Hepatocyte (in vitro differentiated cells): Measurements from ENCODE around the gene PRKG1. TPM values are rescaled to one million over a fixed set of nuclear protein-coding genes. Genes with fewer than 3 reads are reported as not detected.

Experiments used
- DNase-seq: peaks from one replicate; pipeline ENCODE4 v3.0.0-alpha.2; 2016; ENCODE audit warnings: low spot score
- H2AFZ ChIP-seq: fragments of 200-600 bp; sonication (generic); 2 replicates; pipeline ENCODE4 v1.6.0; 2016; ENCODE audit warnings: antibody characterized with exemption, mild to moderate bottlenecking
- H3K27ac ChIP-seq: fragments of 200-600 bp; sonication (generic); 2 replicates; pipeline ENCODE4 v1.5.1; 2016; ENCODE audit warnings: mild to moderate bottlenecking
- H3K27me3 ChIP-seq: fragments of 200-600 bp; sonication (generic); 2 replicates; pipeline ENCODE4 v1.6.1; 2016
- H3K36me3 ChIP-seq: fragments of 200-600 bp; sonication (generic); replicated peaks from 2 replicates; pipeline ENCODE4 v1.5.1; 2016; ENCODE audit warnings: low read depth; ENCODE audit not compliant: insufficient read depth
- H3K4me1 ChIP-seq: fragments of 200-600 bp; sonication (generic); 2 replicates; pipeline ENCODE4 v1.5.1; 2016; ENCODE audit warnings: mild to moderate bottlenecking, moderate library complexity; ENCODE audit not compliant: insufficient read depth
- H3K4me2 ChIP-seq: fragments of 200-600 bp; sonication (generic); 2 replicates; pipeline ENCODE4 v1.6.0; 2016
- H3K4me3 ChIP-seq: fragments of 200-600 bp; sonication (generic); 2 replicates; pipeline ENCODE4 v1.5.1; 2016; ENCODE audit warnings: mild to moderate bottlenecking
- H3K79me2 ChIP-seq: fragments of 200-600 bp; sonication (generic); 2 replicates; pipeline ENCODE4 v1.6.0; 2017; ENCODE audit warnings: mild to moderate bottlenecking
- H3K9me2 ChIP-seq: fragments of 200-600 bp; sonication (generic); replicated peaks from 2 replicates; pipeline ENCODE4 v1.6.0; 2017; ENCODE audit warnings: mild to moderate bottlenecking; ENCODE audit not compliant: insufficient read depth
- H3K9me3 ChIP-seq: fragments of 200-600 bp; sonication (generic); 2 replicates; pipeline ENCODE4 v1.5.1; 2016; ENCODE audit warnings: low read depth, mild to moderate bottlenecking
- H4K20me1 ChIP-seq: fragments of 200-600 bp; sonication (generic); 2 replicates; pipeline ENCODE4 v1.6.0; 2016; ENCODE audit warnings: mild to moderate bottlenecking; ENCODE audit not compliant: insufficient read depth, poor library complexity, severe bottlenecking
- EZH2 ChIP-seq: fragments of 200-600 bp; sonication (generic); IDR thresholded peaks from 2 replicates; pipeline ENCODE4 v1.6.1; 2016; ENCODE audit warnings: antibody characterized with exemption, mild to moderate bottlenecking, borderline replicate concordance
- EZH2phosphoT487 ChIP-seq: fragments of 200-600 bp; sonication (generic); IDR thresholded peaks from one replicate; pipeline ENCODE4 v1.6.1; 2018; ENCODE audit warnings: antibody characterized with exemption, mild to moderate bottlenecking, low read depth, moderate library complexity; ENCODE audit not compliant: unreplicated experiment, severe bottlenecking
- WGBS: methylation state at CpG from one replicate; pipeline ENCODE4 v1.1.6; 2016; ENCODE audit warnings: low lambda C conversion rate; ENCODE audit errors: missing lambda C conversion rate; 5-methylcytosine and 5-hydroxymethylcytosine counted together
- polyA plus RNA-seq: library from polyadenylated mRNA; unstranded; fragments of >200 nt; fragmentation: Nextera tagmentation; extraction: Ambion mirVana; gene quantifications from 2 replicates; pipeline ENCODE4 v1.2.1, GENCODE V29; 2016
- total RNA-seq: library from RNA; depleted of rRNA; stranded (reverse); fragments of >200 nt; gene quantifications from 2 replicates; pipeline ENCODE4 v1.2.3, GENCODE V29; 2014
- TF ChIP-seq, protein P1 (sequence below): fragments of 200-600 bp; sonication (generic); IDR thresholded peaks from 2 replicates; pipeline ENCODE4 v1.5.1; 2016; ENCODE audit warnings: antibody characterized with exemption, mild to moderate bottlenecking; ENCODE audit not compliant: poor library complexity

PRKG1 gene
- total and polyA plus RNA-seq, 2 experiments from 2014 or later: 4.0 to 8.1 TPM

DNA sequence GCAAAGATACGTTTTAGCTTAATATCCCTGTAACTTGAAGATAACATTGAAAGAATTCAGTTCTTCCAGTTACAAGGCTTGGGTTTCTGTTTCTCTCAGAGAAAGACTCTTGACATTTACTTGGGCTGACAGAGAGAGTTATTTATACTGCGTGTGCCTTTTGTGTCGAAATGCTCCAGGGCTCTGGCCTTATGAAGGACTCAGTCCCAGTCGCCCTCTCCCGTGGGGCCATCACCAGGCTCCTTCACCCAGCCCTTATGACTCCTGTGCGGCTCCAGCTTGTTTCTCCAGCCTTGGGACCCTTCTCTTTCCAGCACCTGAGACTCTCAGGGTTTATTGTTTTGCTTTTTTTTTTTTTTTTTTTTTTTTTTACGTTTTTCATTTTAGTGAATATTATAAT lies 997.5 kb downstream of the PRKG1 start:
- Histone ChIP-seq H3K79me2 (no peaks in the 10 kb centered on the region), H3K4me2 (no peak overlapping the region), H3K27ac (no peak overlapping the region), H3K36me3 (no peaks in the 10 kb centered on the region), H4K20me1 (no peaks in the 10 kb centered on the region), H3K9me2 (no peaks in the 10 kb centered on the region), H3K4me1 (no peaks in the 10 kb centered on the region), H3K27me3 (no peaks in the 10 kb centered on the region), H2AFZ (no peak overlapping the region), H3K4me3 (no peak overlapping the region), H3K9me3 (no peaks in the 10 kb centered on the region)
- TF ChIP-seq EZH2 (no peak), EZH2phosphoT487 (no peak)
- TF ChIP-seq, protein P1, sequence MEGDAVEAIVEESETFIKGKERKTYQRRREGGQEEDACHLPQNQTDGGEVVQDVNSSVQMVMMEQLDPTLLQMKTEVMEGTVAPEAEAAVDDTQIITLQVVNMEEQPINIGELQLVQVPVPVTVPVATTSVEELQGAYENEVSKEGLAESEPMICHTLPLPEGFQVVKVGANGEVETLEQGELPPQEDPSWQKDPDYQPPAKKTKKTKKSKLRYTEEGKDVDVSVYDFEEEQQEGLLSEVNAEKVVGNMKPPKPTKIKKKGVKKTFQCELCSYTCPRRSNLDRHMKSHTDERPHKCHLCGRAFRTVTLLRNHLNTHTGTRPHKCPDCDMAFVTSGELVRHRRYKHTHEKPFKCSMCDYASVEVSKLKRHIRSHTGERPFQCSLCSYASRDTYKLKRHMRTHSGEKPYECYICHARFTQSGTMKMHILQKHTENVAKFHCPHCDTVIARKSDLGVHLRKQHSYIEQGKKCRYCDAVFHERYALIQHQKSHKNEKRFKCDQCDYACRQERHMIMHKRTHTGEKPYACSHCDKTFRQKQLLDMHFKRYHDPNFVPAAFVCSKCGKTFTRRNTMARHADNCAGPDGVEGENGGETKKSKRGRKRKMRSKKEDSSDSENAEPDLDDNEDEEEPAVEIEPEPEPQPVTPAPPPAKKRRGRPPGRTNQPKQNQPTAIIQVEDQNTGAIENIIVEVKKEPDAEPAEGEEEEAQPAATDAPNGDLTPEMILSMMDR: no peak
- 83% methylated on average over 7 of the region's 7 CpGs for WGBS
- DNase-seq: no peak

DNA sequence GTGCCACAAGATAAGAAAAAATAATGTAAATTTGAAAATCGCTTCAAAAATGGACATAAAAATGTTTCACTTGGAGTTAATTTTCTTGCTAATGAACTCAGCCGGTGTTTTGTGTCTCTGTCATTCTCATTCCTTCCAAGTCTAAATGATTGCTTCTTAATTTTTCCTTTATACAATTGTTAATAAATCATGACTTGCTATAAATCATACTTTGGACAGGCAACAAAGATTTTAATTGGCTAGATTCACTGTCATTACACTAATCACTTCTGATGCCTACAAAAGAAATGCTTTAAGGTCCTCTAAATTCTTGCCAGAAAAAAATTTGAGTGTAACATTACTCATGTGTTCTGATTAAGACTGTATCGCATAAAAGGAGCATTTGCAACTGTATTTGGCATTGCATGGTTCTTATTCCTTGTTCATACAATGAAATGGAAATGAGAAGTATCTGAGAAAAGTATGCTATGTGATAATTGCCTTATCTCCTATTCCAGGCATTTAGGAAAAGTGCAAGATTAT lies 1000.3 kb downstream of the PRKG1 start:
- no peak overlapping the region for H3K27ac ChIP-seq
- H3K36me3 ChIP-seq: no peaks in the 10 kb centered on the region
- H3K9me3 ChIP-seq: no peaks in the 10 kb centered on the region
- no peaks in the 10 kb centered on the region for H3K9me2 ChIP-seq
- H3K79me2 ChIP-seq: no peaks in the 10 kb centered on the region
- WGBS: 78% methylated on average over 3 of the region's 3 CpGs
- no peak overlapping the region for H3K4me2 ChIP-seq
- DNase-seq: no peak
- no peaks in the 10 kb centered on the region for H3K27me3 ChIP-seq
- no peaks in the 10 kb centered on the region for H3K4me1 ChIP-seq
- H3K4me3 ChIP-seq: no peak overlapping the region
- TF ChIP-seq, protein P1: no peak
- no peak for TF ChIP-seq EZH2phosphoT487
- TF ChIP-seq EZH2: no peak
- no peak overlapping the region for H2AFZ ChIP-seq
- H4K20me1 ChIP-seq: no peaks in the 10 kb centered on the region

DNA sequence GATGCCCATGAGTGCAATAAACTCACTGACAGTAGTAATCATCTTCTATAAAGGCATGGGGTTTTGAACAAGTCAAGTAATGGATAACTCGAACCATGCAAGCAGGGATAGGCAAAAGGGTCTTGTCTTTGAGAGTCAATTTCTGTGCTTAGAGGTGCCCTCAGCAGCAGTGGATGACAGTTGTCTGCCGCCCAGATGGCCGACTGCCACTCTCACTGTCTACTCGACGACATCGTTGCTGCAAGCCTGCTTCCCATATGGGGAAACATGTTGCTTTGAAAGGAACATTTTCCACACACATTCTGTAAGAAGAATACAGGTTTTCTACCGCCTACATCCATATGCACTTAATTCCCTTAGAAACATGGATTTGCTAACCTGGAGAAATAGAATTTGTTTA lies 1003.5 kb downstream of the PRKG1 start:
- no peak overlapping the region for H3K27ac ChIP-seq
- H3K9me2 ChIP-seq: no peaks in the 10 kb centered on the region
- TF ChIP-seq EZH2phosphoT487 (no peak), EZH2 (no peak)
- TF ChIP-seq, protein P1: no peak
- no peaks in the 10 kb centered on the region for H3K4me1 ChIP-seq
- H3K9me3 ChIP-seq: no peaks in the 10 kb centered on the region
- DNase-seq: no peak
- H3K27me3 ChIP-seq: no peaks in the 10 kb centered on the region
- 74% methylated on average over 7 of the region's 7 CpGs for WGBS
- H3K79me2 ChIP-seq: no peaks in the 10 kb centered on the region
- no peak overlapping the region for H3K4me3 ChIP-seq
- no peak overlapping the region for H2AFZ ChIP-seq
- no peaks in the 10 kb centered on the region for H3K36me3 ChIP-seq
- H3K4me2 ChIP-seq: no peak overlapping the region
- H4K20me1 ChIP-seq: no peaks in the 10 kb centered on the region

DNA sequence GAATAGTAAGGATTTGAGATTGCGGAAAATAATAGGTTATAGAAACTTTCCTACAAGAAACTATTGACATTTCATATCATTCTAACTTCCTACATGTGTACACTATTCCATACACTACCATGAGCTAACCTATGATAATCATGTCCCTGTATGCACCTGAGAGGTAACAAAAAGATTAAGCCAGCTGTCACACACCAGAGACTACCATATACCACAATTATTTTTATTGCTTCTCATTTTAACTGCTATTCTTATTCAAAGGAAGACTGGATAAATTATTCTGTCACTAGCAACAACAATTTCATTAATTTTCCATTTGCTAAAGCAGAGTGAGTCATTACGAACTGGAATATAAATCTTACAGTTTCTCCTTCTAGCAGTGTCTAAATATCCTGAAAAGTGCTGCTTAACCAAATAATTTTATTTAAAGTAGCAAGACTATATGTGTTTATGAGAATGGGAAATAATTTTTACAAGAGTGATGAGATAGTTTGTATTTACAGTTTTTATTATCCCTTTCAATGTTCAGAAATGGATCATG lies 1004.2 kb downstream of the PRKG1 start:
- 97% methylated on average over 2 of the region's 2 CpGs for WGBS
- TF ChIP-seq EZH2phosphoT487 (no peak), EZH2 (no peak)

More for the DNA sequence above, 1004.2 kb downstream of the PRKG1 start:
- DNase-seq: no peak
- H2AFZ ChIP-seq: no peak overlapping the region
- H3K27ac ChIP-seq: no peak overlapping the region
- no peaks in the 10 kb centered on the region for H3K9me3 ChIP-seq
- H3K9me2 ChIP-seq: no peaks in the 10 kb centered on the region
- H3K27me3 ChIP-seq: no peaks in the 10 kb centered on the region
- no peaks in the 10 kb centered on the region for H3K36me3 ChIP-seq
- no peak overlapping the region for H3K4me3 ChIP-seq
- no peaks in the 10 kb centered on the region for H3K79me2 ChIP-seq
- no peak overlapping the region for H3K4me2 ChIP-seq
- H3K4me1 ChIP-seq: no peaks in the 10 kb centered on the region
- no peaks in the 10 kb centered on the region for H4K20me1 ChIP-seq
